AML-193 (cell line): ENCODE data around the gene TTC23.

Source experiments
- DNase-seq, 2 experiments: peaks; one replicate each; lab custom pipeline; 2025; lab: John Stamatoyannopoulos, UW

The TTC23 gene, protein sequence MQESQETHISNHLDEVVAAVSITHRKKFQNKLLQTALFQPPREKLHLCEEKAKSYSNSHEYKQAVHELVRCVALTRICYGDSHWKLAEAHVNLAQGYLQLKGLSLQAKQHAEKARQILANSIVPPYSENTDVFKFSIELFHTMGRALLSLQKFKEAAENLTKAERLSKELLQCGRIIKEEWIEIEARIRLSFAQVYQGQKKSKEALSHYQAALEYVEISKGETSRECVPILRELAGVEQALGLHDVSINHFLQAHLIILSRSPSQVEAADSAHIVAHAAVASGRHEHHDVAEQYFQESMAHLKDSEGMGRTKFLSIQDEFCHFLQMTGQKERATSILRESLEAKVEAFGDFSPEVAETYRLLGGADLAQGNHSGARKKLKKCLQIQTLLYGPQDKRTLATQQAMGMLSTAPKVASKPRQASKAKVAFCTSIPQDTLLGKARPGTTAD

GRCh38 chr15:99249270-99249841 lies at the start of gene TTC23:
Gene TTC23, minus strand, starts transcription at chr15:99249581. Its CDS starts 20,869 bp downstream, at chr15:99228712.
- DNase-seq, result peak; percentile 41 to 46

DNA sequence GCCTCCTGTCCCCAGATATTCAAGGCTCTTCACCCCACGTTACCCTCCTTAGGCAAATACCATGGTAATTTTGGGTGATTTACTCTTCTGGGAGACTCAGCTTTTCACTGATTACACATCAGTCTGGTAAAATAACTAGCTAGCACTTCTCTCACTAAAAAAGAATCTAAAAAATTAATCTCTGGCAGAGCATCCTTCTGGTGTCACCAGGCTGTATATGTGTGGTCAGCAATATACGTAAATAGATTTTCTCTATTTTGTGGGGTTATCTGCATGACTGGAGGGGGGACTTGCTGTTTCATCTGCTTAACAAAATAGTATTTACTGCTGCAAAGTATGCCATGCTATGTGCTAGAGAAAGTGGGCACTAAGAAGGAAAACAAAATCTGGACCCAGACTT lies 47.0 kb upstream of the TTC23 start:
- DNase-seq, result no peak

DNA sequence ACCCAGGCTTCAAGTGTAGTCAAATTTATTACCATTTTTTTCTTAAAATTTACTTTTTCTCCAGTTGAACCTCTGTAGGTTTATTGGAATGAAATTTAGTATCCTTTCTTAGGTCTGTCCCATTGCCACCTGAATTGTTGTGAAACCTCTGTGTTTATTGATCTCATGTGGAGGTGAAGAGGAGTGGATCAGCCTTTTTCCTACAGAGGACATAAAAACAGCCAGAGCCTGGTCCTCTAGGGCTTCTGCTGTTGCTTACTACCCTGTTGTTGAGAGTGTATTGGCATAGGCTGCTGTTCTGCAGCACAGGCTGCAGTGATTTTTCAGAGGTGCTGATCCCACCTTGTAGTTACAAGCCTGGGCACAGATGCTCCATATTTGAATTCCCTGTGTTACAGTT lies 46.5 kb upstream of the TTC23 start:
- no peak for DNase-seq

DNA sequence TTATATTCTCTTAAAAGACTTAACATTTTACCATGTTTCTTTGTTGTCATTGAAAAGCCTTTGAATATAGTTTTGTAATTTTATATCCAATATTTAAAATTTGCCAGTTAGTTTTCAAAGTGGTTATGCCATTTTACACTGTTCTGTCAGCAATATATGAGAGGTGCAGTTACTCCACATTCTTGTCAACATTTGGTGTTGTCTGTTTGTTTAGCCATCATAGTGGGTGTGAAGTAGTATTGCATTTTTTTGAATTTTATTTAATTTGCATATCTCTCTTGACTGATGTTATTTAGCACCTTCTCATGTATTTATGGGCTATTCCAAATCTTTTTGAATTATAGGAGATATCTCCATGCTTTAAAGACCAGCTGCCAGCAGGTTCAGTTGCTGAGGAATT lies 42.3 kb upstream of the TTC23 start:
- DNase-seq, result no peak

- no peak for DNase-seq
These were observed 34.3 kb upstream of the TTC23 start for GRCh38 chr15:99283717-99284116.

- DNase-seq, result no peak
These were observed 33.2 kb upstream of the TTC23 start for GRCh38 chr15:99282586-99282985.

DNA sequence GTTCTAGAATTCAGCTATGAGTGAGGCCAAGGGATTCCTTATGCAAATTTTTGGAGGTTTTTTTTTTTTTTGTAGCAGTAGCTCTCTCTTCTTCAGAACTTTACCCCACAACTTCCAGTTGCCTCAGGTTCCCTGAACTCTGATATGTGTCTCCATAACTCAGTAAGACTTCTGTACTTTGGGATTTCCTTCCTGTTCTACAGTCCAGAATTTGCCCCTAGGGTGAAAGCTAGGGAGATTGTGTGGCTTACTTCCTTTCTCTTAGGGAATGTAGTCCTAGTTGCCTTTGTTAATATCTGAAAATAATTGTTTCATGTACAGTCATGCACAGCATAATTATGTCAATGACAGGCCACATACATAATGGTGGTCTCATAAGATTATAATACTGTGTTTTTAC lies 32.7 kb upstream of the TTC23 start:
- no peak for DNase-seq

GRCh38 chr15:99279827-99280226 lies 30.4 kb upstream of the TTC23 start:
- DNase-seq, result no peak

DNA sequence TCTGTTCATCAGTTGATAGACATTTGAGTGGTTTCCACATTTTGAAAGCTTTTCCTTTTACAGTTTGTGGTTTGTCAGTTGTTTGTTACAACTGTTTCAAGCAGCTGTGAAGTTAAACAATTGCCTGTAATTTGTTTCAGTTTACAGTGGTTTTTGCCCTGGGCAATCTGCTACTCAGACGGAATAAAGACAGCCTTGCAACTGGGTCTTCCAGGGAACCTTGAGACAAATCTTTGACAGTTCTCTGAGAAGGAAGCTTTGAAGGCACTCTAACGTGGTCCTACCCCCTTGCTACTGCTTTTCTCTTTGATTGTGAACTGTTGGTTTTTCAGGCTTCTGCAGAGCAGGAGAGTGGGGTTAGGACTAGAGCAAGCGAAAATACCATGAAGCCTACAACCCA lies 29.9 kb upstream of the TTC23 start:
- DNase-seq, result no peak

DNA sequence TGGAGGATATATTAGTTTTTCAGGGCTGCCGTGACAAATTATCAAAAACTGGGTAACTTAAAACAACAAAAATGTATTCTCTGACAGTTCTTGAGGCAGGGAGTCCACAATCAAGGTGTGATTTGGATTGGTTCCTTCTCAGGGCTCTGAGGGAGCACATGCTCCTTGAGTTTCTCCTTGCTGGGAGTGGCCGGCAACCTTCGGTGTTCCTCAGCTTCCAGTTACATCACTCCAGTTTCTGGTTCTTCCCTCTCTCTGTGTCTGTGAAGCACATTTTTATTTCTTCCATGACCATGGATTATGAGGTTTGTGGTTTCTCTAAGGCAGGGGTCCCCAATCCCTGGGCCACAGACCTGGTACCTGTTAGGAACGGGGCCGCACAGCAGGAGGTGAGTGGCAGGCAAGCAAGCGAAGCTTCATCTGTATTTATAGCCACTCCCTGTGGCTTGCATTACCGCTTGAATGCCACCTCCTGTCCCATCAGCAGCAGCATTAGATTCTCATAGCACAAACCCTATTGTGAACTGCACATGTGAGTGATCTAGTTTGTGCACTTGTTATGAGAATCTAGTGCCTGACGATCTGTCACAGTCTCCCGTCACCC lies 26.2 kb upstream of the TTC23 start:
- DNase-seq, result no peak

DNA sequence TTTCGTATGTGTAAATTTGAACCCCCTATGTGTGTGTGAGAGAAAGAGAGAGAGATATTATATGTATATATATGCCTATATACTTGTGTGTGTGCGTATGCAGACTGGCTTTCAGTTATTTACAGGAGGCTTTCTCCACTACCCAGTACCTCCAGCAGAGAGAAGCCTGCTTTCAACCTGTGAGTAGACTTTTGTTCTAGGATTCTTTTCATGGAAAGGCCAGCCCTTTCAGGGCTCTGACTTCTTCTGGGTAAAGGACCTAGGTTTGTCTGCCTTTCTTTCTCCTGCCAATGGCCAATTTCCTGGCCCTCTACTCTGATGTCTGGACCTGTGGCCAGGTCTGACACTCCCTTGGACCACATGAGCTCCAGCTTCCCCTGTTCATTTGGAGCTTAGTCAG lies 25.7 kb upstream of the TTC23 start:
- no peak for DNase-seq

DNA sequence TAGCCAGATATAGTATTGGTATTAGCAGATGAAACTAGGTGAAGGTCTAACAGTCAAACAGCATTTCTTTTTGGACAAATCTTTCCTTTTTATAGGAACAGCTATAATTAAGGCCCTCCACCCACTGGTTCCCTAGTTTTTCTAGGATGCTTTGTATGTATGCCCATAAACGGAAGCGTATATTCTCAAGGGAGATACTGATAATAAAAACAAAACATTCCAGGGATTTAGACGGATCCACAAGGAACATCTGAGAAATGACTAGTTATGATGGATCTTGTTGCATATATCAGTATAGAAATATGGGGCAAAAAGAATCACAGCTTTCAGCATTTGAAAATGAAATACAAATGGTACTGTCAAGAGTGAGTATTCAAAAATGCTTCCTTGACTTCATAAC lies 24.4 kb upstream of the TTC23 start:
- DNase-seq, result no peak

DNA sequence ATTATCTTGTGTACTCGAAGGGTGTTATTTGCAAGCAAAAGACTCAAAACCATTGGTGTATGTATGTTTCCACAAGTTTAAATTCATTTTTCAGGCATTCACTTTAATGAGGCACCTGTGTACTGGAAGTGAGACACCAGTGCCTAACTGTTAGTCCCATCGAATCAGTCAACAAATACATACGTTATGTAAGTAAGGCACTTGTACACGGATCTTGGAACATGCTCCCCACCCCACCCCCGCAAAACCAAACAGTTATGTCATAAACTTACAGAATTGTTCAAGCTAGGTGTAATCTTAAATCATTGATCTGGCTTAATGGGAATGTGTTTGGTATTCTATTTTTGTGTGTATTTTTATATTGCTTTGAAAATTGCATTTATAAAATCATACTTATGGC lies 19.1 kb upstream of the TTC23 start:
- no peak for DNase-seq

- no peak for DNase-seq
These were observed 18.6 kb upstream of the TTC23 start for GRCh38 chr15:99267957-99268356.

DNA sequence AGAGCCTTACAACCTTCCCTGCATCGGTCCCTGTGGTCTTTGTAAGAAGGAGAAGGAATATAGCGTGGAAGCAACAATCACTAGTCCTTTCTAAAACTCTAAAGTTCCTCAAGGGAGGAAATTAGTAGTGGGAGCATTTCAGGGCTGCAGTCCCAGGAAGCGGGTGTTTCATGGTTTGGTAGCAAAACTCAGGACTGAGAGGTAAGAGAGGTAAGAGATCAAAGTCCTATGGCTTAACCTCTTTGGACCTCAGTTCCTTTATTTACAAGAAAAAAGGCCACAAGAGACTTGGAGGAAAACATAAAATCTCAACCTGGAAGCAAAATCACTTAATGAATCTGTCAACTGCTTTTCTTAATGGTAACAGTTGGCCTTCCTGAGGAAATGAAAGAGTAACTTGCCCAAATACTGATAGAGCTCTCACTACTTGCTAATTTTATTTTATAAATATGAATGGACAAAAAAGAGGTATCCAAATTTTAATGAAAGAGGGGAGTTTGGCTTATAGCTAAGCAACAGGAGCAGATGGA lies 16.2 kb upstream of the TTC23 start:
- no peak for DNase-seq

DNA sequence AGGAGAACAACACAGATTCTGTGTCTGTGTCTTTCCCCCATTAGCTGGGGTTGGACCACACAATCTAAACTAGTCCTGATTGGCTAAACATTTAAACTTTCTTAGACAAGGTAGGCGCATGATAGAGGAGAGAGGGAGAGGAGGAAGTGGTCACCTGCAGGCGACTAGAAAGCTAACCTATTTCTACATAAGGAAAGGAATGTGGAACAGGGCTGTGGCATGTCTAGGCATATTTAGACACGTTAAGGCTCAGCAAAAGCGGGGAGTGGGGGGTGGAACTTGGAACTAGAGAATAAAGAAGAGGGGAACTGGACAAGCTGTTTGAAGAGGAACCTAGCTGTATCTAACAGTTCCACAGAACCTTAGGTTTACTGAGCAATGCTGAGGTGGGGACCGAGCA lies 14.7 kb upstream of the TTC23 start:
- DNase-seq, result no peak

GRCh38 chr15:99257107-99257750 lies 7.8 kb upstream of the TTC23 start:
- no peak for DNase-seq

GRCh38 chr15:99253381-99254090 lies 4.2 kb upstream of the TTC23 start:
- DNase-seq, result no peak

GRCh38 chr15:99252326-99252725 lies 2.9 kb upstream of the TTC23 start:
- no peak for DNase-seq

DNA sequence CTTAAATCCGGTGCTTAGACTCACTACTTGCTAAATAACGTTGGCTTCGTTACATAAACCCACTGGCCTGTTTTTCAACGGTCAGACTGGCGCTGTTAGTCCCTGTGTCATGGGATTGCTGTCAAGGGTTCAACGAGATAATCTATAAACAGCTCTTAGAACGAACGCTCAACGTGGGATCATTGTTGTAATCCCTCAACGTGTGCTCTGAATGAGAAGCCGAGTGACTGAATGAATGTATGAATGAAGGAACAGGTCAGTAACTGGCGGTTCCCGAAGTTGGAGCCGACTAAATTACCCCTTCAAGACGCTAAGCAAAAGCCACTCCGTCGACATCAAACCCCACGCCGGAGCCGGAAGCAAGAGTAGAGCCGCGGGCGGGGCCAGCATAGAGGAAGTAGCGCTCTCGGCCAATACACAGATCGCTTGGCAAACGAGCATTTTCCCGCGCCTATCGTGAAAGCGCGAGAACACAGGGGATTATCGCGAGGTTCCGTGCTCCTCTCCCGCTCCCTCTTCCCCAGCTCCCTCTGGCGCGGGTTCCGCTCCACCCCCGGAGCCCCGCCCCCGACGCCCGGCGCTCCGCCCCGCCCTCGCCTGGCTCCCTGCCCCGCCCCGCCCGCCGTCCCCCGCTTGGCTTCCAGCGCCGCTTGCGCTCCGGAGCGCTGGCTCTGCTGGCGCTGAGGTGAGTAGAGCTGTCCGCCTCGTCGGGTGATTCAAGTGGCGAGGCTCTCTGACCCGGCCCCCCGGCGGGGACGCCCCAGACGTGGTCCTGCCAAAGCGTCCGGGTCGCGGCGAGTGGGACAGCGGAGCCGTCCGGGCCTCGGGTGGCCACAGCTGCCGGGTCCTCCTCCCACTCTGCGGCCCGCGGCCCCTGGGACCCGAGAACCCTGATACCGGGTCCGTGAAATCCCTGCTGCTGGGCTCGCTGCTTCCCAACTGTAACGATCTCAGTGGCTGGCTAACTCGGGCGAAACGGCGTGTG lies 1.8 kb upstream of the TTC23 start, which contains the start of gene LRRC28:
TSS of gene LRRC28 (plus strand) at position 625 of the 985 bp plus-strand sequence. CDS start 4,477 bp downstream, outside the sequence.
- peak; percentile 96 to 97 for DNase-seq

DNA sequence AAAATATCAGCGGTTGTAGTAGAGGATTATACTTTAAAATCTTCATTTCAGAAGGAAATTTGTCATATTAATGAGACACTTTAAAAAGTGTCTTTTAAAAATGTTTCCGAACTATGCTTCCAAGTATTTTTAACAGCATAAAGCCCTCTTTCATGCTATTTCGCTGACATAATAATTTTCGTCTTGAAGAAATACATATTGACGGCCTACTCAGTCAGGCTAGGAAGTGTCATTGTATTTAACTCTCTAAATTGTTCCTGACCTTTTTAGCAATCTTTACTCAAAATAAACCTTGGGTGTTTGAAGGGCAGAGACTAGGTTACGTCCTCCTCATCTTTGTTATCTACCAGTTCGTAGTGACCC lies 1.1 kb upstream of the TTC23 start:
- DNase-seq, result peak in 1 of 2 experiments; percentile 30
